K562 (cell line): ENCODE results near the gene FAM83F. TPM values are rescaled to one million over a fixed set of nuclear protein-coding genes. Genes with fewer than 3 reads are reported as not detected.
A peak's percentile ranks its signal among the peaks of the same experiment; 100 is the strongest.

Source experiments
- BCOR ChIP-seq: fragments of 450-650 bp; IDR thresholded peaks from 2 replicates; pipeline ENCODE4 v1.6.1; 2016
- CCNT2 ChIP-seq: IDR thresholded peaks from 2 replicates; pipeline ENCODE4 v1.6.1; 2011; ENCODE audit warnings: borderline replicate concordance, low read depth, mild to moderate bottlenecking, moderate library complexity, mixed read lengths, low read length; ENCODE audit not compliant: insufficient read length; ENCODE audit errors: extremely low read depth
- CTCFL ChIP-seq: IDR thresholded peaks from 2 replicates; pipeline ENCODE4 v1.6.1; 2011; ENCODE audit warnings: borderline replicate concordance, low read depth, mild to moderate bottlenecking, moderate library complexity, low read length; ENCODE audit not compliant: insufficient read depth, poor library complexity, severe bottlenecking
- HDAC6 ChIP-seq: IDR thresholded peaks from 2 replicates; pipeline ENCODE4 v1.6.1; 2012; ENCODE audit warnings: low read depth, mild to moderate bottlenecking, control low read depth, inconsistent platforms, low read length, moderate library complexity
- NELFE ChIP-seq: IDR thresholded peaks from 2 replicates; pipeline ENCODE4 v1.6.1; 2011; ENCODE audit warnings: mild to moderate bottlenecking; ENCODE audit not compliant: insufficient read depth, insufficient read length
- TARDBP ChIP-seq: fragments of 450-650 bp; IDR thresholded peaks from 2 replicates; pipeline ENCODE4 v1.6.1; 2016
- TCF15 ChIP-seq: fragments of 250-450 bp; sonication (Bioruptor Pico); IDR thresholded peaks from 2 replicates; pipeline ENCODE4 v1.8.0; 2022; ENCODE audit warnings: moderate library complexity, mild to moderate bottlenecking, inconsistent platforms
- ZKSCAN8 ChIP-seq: fragments of 200-800 bp; sonication (Bioruptor generic); IDR thresholded peaks from 2 replicates; pipeline ENCODE4 v1.6.1; 2016; ENCODE audit warnings: missing genetic modification characterization, missing compliant biosample characterization
- ZNF318 ChIP-seq, 2 experiments: fragments of 450-650 bp; IDR thresholded peaks; 2 replicates each; pipeline ENCODE4 v1.6.1; 2016; ENCODE audit warnings: mild to moderate bottlenecking in 2 of 2, borderline replicate concordance in 1 of 2, low read depth in 1 of 2, moderate library complexity in 1 of 2
- ZNF695 ChIP-seq: fragments of 450-650 bp; formaldehyde crosslinking; IDR thresholded peaks from 2 replicates; pipeline ENCODE4 v1.4.0; 2020; ENCODE audit warnings: mild to moderate bottlenecking, moderate library complexity
- polyA plus RNA-seq, 8 experiments: library from polyadenylated mRNA; depleted of rRNA in 4 of 8; stranded (reverse) in 5 of 8; unstranded in 3 of 8; fragments of >200 nt; fragmentation: Nextera tagmentation in 2 of 8; fragmentation: Illumina TruSeq in 1 of 8; extraction: Ambion mirVana in 2 of 8; extraction: Trizol in 1 of 8; gene quantifications; 2 replicates each; pipeline versions ENCODE4 v1.2.1 to v1.2.3, GENCODE V29; 2011 to 2014; ENCODE audit warnings: inconsistent platforms in 1 of 8, missing spikeins in 1 of 8
- total RNA-seq, 7 experiments: library from RNA; depleted of rRNA in 6 of 7; stranded (reverse); fragments of >200 nt in 6 of 7; fragmentation: Illumina TruSeq in 2 of 7; extraction: Trizol in 2 of 7; gene quantifications; 2 replicates each; pipeline versions ENCODE4 v1.2.1 to v1.2.3, GENCODE V29; 2011 to 2021; ENCODE audit warnings: low replicate concordance in 1 of 7
- TF ChIP-seq, protein P1 (sequence below): fragments of 150-350 bp; IDR thresholded peaks from 2 replicates; pipeline ENCODE4 v1.6.1; 2014; ENCODE audit warnings: low read depth, mild to moderate bottlenecking, low read length, borderline replicate concordance

The FAM83F gene
- total and polyA plus RNA-seq, 9 of the 15 experiments (the other 6 are each of a cell fraction or from before 2014, with no cell fraction given) = under 0.01 to 0.13 (median 0.04) TPM; not detected in 1

DNA sequence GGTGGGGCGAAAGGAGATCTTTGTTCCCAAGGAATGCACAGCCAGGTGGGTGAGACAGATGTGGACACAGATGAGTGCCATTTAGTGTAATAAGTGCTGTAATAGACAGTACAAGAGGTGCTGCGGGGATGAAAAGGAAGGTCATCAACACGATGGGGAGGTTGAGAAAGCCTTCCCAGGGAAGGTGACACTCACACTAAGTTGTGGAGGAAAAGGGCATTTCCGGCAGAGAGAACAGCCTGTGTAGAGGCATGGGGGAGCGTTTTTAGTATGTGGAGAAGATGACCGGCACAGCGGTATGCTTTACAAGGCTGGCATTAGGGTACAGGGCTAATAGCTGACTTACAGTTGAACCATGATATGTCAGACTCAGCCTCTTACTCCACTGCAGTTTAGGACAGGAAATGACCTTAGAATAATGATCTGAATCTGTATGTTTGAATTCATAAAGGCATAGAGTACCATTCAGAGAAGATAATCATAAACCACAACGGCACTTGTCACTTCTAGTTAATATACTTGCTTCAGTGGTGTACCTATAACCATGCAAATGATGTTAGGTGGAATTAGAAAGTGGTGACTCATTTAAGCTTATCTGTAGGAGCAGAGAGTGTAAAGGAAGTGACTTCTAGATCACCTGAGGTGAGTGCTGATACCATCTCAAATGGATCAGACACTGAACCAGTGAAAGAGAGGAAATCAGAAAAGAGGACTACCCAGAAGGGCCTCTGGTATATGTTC lies 60.6 kb downstream of the FAM83F start (continued):
- TF ChIP-seq CTCFL (no peak), TCF15 (CRISPR knock-in tag) (no peak), CCNT2 (peak; percentile 40), ZKSCAN8 (CRISPR knock-in tag) (no peak), ZNF695 (no peak), HDAC6 (no peak), BCOR (0 out of 2 replicates have a peak, but pooled peaks have one; percentile 12), ZNF318 (IDR thresholded peaks at IDR 0.05; ENCODE audit: borderline replicate concordance in 1 of 2, low read depth in 1 of 2) (peak in 1 of 2 experiments; percentile 42; a peak in 1 of 4 replicates), NELFE (no peak), TARDBP (no peak)
- TF ChIP-seq, protein P1, sequence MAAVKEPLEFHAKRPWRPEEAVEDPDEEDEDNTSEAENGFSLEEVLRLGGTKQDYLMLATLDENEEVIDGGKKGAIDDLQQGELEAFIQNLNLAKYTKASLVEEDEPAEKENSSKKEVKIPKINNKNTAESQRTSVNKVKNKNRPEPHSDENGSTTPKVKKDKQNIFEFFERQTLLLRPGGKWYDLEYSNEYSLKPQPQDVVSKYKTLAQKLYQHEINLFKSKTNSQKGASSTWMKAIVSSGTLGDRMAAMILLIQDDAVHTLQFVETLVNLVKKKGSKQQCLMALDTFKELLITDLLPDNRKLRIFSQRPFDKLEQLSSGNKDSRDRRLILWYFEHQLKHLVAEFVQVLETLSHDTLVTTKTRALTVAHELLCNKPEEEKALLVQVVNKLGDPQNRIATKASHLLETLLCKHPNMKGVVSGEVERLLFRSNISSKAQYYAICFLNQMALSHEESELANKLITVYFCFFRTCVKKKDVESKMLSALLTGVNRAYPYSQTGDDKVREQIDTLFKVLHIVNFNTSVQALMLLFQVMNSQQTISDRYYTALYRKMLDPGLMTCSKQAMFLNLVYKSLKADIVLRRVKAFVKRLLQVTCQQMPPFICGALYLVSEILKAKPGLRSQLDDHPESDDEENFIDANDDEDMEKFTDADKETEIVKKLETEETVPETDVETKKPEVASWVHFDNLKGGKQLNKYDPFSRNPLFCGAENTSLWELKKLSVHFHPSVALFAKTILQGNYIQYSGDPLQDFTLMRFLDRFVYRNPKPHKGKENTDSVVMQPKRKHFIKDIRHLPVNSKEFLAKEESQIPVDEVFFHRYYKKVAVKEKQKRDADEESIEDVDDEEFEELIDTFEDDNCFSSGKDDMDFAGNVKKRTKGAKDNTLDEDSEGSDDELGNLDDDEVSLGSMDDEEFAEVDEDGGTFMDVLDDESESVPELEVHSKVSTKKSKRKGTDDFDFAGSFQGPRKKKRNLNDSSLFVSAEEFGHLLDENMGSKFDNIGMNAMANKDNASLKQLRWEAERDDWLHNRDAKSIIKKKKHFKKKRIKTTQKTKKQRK = no peak
